GM12874 (cell line): ENCODE results near the gene WDR43.

Experiments used
- CTCF ChIP-seq: IDR thresholded peaks from 2 replicates; pipeline ENCODE4 v1.5.1; 2011; ENCODE audit warnings: low read depth, mild to moderate bottlenecking, control low read depth, low read length, moderate library complexity; ENCODE audit not compliant: insufficient read depth

The WDR43 gene

GRCh38 chr2:28901841-28902240 lies 7.4 kb downstream of the WDR43 start:
- no peak for TF ChIP-seq CTCF

DNA sequence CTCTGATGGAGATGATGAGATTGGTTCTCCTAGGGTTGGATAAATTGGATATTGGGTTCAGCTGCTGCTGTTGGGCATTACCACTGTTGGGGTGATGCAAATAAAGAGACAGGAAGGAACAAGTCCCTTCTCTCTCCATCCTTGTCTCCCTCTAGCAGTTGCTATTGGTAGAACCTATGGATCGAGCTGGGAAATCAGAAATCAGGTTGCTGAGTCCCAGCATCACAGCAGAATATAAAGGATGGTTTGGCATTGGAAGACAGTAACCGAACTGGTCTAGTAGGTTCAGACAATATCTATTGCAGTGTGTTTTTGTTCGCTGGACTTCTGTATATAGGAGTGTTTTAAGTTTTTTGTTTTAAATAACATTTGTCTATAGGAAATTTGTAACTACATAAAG lies 8.1 kb downstream of the WDR43 start:
- TF ChIP-seq CTCF = no peak

DNA sequence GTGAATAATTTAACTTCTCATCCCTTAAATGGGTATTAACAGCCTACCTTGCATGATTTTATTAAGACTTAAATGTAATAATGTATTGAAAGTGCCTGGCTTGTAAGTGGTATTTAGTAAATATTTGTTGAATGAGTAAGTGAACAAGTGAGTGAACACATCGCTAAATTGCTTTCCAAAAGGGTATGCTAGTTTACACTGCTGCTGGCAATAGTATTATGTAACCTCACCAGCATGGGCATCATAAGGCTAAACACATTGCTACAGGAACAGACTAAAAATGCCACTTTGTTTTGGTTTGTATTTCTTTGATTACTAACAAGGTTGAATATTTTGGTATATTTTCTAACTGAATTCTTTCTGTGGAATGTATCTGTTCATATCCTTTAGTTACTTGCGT lies 9.8 kb downstream of the WDR43 start:
- no peak for TF ChIP-seq CTCF

DNA sequence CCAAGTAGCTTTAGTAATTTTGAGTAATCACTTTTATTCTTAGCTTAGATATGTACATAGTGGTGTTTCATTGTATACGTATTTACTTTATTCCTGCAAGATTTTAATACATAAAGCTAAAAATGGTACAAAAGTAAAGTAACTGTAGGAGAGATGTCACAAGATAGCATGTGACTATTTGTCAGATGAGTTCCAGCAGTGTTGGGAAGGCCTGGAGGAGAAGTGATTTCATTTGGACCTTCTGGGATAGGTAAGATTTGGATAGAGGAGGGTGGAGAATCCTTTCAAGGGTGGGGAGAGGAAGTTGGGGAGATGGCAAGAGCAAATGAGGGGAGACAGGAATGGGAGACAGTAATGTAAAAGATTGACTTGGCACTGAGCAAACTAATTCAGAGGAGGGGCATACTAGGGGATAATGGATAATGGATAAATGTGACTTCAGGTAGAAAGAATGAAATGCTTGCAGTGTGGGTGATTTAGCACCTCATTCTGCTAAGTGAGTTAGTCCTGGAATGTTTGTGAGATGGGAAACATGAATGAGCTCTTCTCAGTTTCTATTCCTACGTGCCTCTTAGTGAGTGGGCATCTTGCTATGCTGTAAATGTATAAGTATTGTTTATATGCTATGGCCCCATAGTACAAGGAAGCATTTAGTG lies 10.5 kb downstream of the WDR43 start:
- TF ChIP-seq CTCF = no peak

- TF ChIP-seq CTCF = no peak
Measured at GRCh38 chr2:28905533-28905932, 11.1 kb downstream of the WDR43 start.

- no peak for TF ChIP-seq CTCF
Measured at GRCh38 chr2:28906376-28906775, 11.9 kb downstream of the WDR43 start.

GRCh38 chr2:28906821-28907220 lies 12.4 kb downstream of the WDR43 start:
- TF ChIP-seq CTCF = no peak
